ENCODE results near the gene SH3PXD2A.

DNA sequence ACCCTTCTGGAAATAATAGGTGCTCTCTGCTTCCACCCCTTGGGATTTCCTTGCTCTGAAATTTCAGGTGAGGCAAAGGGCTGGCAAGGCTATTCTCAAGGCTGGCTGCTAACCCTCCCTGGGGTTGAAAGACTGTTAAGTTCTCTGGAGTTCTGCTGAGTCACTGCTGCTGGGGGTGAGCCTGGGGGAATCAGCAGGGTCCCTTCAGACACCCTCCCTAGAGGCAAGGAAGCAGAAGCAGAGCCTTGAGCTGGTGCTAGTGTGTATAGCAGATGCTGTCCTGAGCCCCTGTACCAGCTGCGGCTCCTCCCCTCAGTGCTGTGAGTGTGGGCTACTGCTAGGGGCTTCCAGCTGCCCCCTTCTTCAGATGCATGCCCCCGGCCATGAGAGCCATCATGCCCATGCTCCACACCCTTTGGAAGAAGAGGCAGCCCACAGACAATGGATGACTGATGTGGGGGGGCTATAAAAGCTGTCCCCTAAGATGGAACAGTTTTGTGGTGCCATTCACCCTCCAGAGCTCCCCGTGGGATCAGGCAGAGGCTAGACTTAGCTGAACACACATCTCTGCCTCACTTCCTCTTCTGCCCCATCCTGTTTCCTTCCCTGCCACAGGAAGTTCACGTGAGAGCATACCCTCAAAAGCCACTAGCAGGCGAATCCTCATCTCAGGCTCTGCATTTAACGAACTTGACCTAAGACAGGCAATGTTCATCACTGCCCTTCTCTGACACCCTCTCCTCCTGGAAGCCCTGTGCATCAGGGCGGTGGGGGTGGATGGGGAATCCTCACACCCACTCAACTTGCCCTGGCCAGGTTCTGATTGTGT, 91.8 kb downstream of the SH3PXD2A start:
- TF ChIP-seq, protein P1, sequence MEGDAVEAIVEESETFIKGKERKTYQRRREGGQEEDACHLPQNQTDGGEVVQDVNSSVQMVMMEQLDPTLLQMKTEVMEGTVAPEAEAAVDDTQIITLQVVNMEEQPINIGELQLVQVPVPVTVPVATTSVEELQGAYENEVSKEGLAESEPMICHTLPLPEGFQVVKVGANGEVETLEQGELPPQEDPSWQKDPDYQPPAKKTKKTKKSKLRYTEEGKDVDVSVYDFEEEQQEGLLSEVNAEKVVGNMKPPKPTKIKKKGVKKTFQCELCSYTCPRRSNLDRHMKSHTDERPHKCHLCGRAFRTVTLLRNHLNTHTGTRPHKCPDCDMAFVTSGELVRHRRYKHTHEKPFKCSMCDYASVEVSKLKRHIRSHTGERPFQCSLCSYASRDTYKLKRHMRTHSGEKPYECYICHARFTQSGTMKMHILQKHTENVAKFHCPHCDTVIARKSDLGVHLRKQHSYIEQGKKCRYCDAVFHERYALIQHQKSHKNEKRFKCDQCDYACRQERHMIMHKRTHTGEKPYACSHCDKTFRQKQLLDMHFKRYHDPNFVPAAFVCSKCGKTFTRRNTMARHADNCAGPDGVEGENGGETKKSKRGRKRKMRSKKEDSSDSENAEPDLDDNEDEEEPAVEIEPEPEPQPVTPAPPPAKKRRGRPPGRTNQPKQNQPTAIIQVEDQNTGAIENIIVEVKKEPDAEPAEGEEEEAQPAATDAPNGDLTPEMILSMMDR (IDR thresholded peaks at IDR 0.05), result no peak
- TF ChIP-seq POLR2A (IDR thresholded peaks at IDR 0.05), result no peak
- TF ChIP-seq POLR2AphosphoS5 (IDR thresholded peaks at IDR 0.05), result no peak
